GM21515 (cell line): ENCODE measurements around the gene GDA.

Experiments used
- ATAC-seq: cut with Tn5 transposase; IDR thresholded peaks from one replicate; pipeline ENCODE4 v1.9.1; 2021; ENCODE audit not compliant: unreplicated experiment

GDA gene

DNA sequence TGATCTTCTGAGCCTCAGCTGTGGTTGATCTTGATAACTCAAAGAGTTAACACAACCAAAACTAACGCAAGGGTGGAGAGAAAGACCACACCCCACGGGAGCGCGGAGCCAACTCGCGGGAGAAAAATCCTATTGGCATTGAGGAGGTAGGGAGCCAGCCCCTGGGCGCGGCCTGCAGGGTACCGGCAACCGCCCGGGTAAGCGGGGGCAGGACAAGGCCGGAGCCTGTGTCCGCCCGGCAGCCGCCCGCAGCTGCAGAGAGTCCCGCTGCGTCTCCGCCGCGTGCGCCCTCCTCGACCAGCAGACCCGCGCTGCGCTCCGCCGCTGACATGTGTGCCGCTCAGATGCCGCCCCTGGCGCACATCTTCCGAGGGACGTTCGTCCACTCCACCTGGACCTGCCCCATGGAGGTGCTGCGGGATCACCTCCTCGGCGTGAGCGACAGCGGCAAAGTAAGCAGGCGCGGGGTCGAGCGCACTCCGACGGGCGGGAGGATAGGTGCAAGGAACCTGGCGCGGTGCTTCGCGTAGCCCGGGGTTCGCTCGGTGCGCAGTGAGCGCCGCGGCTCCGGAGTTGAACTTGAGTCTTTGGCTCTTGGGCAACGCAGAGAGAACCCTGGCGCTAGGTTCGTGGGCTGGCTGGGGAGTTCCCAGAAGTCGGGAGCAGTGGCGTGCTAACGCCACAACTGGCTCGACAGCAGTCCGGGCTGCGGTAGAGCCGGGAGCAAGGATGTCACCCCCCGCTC, at the start of gene GDA:
Gene GDA (plus strand): TSS at position 210 of the 745 bp plus-strand sequence. CDS start 120 bp downstream, at position 330.
- ATAC-seq, result no peak

- ATAC-seq, result no peak
Measured at GRCh38 chr9:72102520-72102919, 46.7 kb upstream of the GDA start.

- ATAC-seq, result no peak
Measured at GRCh38 chr9:72113056-72113455, 36.2 kb upstream of the GDA start.

- no peak for ATAC-seq
Measured at GRCh38 chr9:72119853-72120252, 29.4 kb upstream of the GDA start.

DNA sequence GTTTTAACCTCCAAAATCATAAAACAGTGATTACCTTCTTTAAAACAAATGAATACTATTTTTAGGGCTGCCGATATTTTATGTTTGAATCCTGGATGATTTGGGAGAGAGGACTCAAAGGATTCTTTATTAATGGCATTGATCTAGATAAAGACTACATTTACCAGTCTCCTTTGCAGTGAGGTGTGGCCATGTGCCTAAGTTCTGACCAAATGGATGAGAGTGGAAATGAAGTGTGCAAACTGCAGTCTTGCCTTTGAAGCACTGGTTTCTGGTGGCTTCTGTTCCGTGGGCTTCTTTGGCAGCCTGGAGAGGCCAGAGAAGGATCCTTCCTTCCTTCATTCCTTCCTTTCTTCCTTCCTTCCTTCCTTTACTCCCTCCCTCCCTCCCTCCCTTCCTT, 24.3 kb upstream of the GDA start:
- no peak for ATAC-seq

DNA sequence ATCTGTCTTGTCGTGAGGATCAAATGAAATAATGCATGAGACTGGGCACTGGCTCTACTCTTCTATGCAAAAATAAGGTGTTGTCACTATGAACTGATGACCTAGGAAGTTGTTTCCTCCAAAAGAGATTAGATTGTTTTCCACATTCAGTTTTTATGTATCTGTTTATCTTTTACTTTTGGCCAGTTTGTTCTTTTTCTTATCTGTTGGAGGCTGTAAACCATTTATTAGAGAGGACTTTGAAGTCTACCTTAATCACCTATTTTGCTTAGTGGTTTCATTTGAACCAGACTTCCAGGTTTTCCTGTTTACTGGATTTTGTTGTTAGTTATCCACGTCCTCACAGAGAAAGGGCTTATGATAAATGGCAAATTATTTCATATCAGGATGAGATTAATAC, 21.5 kb upstream of the GDA start:
- no peak for ATAC-seq

- no peak for ATAC-seq
Measured at GRCh38 chr9:72128526-72128925, 20.7 kb upstream of the GDA start.

DNA sequence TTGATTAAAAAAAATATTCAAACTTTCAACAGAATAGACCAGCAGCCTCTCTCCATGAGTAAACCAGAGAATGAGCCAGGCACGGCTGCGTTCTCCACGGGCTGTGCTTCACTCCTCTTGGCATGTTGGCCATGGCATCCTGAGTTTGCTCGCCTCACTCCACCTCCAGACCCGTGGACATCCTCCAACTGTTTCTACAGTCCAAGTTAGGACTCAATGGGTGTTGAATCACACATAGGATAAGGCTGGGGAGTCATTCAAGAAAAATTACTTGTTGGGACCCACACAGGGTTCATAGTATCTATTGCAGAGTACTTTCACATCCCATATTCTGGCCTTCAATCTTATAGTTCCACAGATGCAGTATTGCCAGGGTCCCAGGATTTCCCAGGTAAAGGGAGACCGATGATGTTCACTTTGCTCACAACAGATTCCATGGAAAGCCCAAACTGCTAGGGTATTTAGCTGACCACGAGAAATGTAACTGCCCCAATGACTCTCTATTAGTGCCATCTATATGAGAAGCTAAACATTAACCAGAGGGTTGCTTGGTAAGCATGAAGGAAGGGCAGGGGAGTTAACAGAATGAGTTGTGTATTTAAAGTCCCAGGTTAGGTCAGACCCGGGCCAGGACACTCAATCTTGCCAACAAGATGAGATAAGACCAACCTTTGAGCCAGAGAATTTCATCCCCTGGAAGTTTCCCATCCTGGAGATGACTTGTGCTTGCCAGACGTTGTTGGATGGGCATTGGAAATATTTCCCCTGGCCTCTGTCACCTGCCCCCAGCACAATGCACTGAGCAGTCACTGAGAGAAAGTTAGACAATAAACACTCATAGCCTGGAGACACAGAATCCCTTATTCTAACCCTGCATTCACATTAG, 19.7 kb upstream of the GDA start:
- ATAC-seq, result no peak

DNA sequence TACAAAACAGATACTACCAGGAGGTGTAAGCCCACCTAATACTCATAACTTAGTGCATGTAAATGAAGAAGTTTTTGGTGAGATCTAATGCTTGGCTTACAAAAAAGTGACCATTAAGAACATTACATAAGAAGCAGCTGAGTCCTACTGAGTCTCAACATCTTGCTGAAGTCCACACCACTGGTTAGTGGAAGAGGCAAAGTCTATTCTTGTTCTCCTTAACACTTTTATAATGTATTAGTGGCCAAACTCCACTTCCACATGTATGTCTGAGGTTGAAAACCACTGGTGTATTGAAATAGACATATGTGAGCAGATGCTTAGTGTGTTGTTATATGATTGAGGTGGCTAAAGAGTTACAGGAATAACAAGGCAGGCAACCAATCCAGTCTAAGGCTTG, 18.9 kb upstream of the GDA start:
- no peak for ATAC-seq

- ATAC-seq, result no peak
Measured at GRCh38 chr9:72131206-72131605, 18.0 kb upstream of the GDA start.

DNA sequence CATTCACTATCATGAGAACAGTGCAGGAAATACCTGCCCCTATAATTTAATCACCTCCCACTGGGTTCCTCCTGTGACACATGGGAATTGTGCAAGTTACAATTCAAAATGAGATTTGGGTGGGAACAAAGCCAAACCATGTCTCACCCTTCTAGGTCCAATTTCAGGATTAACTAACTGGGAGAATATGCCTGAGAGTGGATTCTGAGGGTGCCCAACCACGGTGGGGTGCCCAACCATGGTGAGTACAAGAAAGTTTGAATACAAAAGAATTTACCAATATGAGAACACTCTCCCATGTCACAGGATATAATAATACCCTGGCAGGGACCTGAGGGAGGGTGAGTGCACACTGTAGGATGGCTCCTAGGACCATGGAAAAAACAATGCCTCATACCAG, 17.2 kb upstream of the GDA start:
- no peak for ATAC-seq

- no peak for ATAC-seq
Measured at GRCh38 chr9:72133365-72134035, 15.7 kb upstream of the GDA start.

GRCh38 chr9:72134801-72135200, 14.4 kb upstream of the GDA start:
- no peak for ATAC-seq

DNA sequence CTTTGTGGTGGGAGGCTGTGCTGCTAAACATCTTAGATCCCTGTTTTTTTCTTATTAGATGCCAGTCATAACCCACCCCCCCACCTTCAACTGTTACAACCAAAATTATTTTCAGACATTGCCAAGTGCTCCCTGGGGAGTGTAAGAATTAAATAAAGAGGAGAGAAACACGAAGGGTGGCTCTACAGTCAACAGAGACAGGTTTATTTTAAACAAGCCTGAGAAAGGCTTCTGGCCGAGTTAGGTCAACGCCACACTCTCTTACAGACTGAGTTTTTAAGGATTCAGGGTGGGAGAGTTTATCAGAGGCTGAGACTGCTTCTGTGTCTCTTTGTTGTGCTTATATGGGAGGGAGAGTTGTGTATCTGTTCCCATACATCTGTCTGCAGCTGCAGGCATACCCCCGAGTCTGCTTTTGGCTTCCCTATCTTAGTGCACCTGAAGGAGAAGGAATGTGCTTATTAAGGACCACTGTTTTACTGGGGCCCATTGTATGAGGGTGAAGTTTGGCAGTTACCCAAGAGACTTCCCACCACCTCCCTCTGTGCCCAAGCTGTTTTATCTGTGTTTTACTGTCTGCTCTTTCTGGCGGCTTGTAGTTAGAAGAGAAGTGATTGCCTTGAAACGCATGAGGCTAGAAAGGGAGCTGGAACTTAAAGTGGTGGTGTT, 11.4 kb upstream of the GDA start:
- no peak for ATAC-seq

- no peak for ATAC-seq
Measured at GRCh38 chr9:72139226-72139625, 10.0 kb upstream of the GDA start.

- ATAC-seq, result no peak
Measured at GRCh38 chr9:72140586-72140985, 8.7 kb upstream of the GDA start.

DNA sequence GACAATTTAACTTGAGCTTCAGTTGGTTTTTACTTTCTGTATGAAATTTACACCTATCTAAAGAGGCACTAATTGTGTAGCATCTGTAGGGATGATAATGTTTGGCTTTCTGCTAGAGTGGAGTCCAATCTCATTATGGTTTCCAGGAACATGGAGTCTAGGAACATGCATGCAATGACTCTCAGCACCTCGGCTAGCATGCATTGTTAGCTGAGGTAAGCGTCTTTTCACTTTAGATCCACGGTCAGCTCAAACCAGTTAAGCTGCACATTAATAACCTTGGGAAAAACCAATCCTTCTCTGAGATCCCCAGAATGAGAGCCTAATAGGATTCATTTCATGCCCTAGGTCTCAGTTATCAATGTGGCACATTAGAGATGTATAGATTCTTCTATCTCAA, 7.8 kb upstream of the GDA start:
- no peak for ATAC-seq

DNA sequence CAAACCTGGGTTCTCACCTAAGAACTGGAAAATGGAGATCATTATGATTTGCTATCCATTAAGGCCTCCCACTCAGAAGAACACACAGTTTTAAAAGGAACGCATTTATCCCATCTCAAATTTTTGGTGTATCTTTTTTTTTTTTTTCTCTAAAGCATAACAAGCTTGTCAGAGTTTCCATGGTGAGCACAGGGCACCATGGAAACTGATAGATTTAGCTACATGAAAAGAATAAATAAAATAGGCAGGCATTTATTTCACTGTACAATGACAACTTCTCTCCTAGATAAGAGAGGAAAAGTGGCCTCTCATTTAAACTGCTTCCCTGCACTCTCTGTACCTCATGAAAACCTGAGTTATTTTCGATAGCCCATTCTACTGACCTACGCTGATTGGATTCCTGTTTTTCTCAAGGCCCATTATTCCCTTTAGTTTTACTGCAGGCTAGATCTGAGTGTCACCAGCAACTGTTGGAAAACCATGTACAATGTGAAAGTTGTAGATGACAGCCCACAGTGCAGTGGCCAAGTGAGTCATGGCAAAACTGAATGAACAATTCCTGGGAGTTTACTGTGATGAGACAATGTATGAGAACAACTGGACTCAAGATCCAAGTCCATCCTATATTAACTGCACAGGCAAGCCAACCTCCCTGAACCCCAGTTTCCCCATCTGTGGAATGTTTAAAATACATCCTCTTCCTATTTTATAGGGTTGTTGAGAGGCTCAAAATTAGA, 4.3 kb upstream of the GDA start:
- ATAC-seq, result no peak

DNA sequence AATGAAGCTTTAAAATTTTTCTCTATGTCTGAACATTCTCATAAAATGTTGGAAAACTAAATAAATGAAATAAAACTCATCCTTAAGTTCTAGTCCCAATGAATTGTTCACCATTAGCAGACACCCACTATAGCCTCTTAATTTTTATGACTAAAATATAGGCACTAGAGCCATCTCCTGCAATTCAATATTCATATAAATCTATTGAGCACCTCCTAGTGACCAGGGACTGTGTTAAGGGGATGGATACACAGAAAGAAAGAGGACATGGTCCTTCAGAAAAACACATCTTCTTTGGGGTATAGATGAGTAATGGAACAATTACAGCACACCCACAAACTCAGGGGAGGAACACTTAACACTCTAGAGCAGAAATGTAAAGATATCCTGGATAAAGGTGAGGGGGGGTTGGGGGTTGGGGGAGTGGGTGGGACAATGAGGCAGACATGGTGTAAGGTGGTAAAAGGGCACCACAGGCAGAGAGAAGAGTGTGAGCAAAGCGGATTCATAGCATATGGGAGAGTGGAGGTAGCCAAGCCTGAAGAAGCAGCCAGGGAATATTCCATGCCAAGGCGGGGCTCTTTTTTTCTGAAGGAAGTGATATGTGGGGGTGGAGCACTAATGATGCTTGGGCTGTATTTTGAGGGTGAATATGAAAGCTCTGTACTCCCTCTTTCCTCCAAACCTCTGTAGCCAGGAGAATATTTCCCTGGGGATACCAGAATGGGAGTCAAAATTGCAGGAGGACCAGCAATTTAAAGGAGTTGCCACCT, 3.3 kb upstream of the GDA start:
- ATAC-seq, result no peak

- ATAC-seq, result no peak
Measured at GRCh38 chr9:72147676-72148075, 1.6 kb upstream of the GDA start.
